WTC11 (cell line): ENCODE measurements around the gene L3MBTL1.

Experiments
- RELA ChIP-seq: sonication (generic); formaldehyde crosslinking; IDR thresholded peaks from 2 replicates; pipeline ENCODE4 v1.8.1; 2022; ENCODE audit warnings: missing genetic modification reagents, mild to moderate bottlenecking, borderline replicate concordance
- ZNF263 ChIP-seq: sonication (generic); formaldehyde crosslinking; IDR thresholded peaks from 2 replicates; pipeline ENCODE4 v1.8.1; 2022; ENCODE audit warnings: low read depth, mild to moderate bottlenecking, moderate library complexity, missing genetic modification reagents
- TF ChIP-seq, protein P1 (sequence below): fragments of 200-600 bp; IDR thresholded peaks from 2 replicates; pipeline ENCODE4 v1.8.0; 2022; ENCODE audit warnings: antibody characterized with exemption

DNA sequence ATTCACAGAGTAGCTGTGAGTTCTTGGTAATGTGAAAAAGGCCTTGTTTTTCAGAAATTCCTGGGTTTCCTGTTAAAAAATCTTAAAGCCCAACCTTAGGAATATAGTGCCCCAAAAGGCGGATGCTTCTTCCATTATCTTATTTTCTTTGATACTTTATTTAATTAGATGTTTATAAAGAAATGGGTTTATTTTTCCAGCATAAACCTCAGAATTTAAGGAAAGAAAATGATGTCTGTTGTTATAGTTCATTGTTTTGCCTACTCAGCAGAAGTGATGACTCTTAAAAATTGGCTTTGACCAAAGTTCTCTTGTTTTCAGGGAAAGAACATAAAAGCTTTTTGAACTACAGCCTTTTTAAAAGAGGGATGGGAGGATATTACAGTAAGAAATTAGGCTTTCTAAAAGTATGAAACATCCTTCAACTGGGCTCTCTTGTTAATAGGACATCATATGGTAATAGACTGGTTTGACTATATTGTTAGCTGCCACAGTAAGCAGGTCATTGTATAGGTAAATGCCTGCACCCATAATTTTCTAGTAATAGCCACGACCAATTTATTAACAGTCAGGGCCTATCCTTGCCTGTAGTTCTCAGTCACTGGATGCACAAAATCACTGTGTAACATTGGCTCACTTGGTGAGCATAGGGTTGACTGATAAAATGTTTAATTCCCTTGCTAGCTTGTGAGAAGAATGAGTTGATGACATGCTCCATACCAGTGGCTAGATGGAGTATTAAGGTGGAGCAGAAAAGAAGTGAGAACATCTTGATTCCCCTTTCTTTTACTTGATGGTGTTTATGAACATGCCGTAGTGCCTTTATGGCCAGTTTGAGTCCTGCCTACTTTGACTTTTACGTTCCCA is 44.6 kb upstream of the L3MBTL1 start:
- no peak for TF ChIP-seq RELA (CRISPR knock-in tag)
- TF ChIP-seq, protein P1, sequence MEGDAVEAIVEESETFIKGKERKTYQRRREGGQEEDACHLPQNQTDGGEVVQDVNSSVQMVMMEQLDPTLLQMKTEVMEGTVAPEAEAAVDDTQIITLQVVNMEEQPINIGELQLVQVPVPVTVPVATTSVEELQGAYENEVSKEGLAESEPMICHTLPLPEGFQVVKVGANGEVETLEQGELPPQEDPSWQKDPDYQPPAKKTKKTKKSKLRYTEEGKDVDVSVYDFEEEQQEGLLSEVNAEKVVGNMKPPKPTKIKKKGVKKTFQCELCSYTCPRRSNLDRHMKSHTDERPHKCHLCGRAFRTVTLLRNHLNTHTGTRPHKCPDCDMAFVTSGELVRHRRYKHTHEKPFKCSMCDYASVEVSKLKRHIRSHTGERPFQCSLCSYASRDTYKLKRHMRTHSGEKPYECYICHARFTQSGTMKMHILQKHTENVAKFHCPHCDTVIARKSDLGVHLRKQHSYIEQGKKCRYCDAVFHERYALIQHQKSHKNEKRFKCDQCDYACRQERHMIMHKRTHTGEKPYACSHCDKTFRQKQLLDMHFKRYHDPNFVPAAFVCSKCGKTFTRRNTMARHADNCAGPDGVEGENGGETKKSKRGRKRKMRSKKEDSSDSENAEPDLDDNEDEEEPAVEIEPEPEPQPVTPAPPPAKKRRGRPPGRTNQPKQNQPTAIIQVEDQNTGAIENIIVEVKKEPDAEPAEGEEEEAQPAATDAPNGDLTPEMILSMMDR: no peak
- no peak for TF ChIP-seq ZNF263 (CRISPR knock-in tag)
